ENCODE data around the gene KIAA0408.
A peak's percentile ranks its signal among the peaks of the same experiment; 100 is the strongest.
"Not testable (repeated sequence)": the region's sequence is repeated elsewhere in the genome, so short reads cannot be mapped to it uniquely, and the experiment has no call there.

Gene KIAA0408

GRCh38 chr6:127462376-127462775 is 3.2 kb upstream of the KIAA0408 start:
- DNase-seq = no peak

- no peak for DNase-seq
Measured at GRCh38 chr6:127460465-127460864, 1.3 kb upstream of the KIAA0408 start.

DNA sequence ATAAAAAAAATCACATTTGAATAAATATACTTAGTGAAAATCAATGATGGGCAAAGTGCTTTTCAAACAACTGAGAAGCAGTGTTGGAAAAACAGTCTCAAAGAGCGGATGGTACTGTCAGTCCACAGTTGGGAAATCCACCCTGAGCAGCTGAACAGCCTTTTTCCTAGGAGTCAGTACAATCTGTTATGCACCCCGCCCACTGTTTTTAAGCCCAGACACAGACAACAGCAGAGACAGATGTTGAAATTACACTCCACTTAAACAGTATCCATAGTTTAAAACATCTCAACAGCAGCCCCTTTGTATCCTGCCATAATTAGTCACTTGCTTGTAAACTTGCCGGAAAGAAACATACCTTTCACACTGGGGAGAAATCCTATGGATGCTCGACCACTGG is 372 bp downstream of the KIAA0408 start:
- DNase-seq = no peak

GRCh38 chr6:127458222-127458621 is 967 bp downstream of the KIAA0408 start:
- DNase-seq = no peak

GRCh38 chr6:127457456-127458064 is 1.6 kb downstream of the KIAA0408 start:
- DNase-seq = no peak

GRCh38 chr6:127456465-127456864 is 2.7 kb downstream of the KIAA0408 start:
- DNase-seq = no peak

- DNase-seq = no peak
Measured at GRCh38 chr6:127453845-127454619, 5.2 kb downstream of the KIAA0408 start.

DNA sequence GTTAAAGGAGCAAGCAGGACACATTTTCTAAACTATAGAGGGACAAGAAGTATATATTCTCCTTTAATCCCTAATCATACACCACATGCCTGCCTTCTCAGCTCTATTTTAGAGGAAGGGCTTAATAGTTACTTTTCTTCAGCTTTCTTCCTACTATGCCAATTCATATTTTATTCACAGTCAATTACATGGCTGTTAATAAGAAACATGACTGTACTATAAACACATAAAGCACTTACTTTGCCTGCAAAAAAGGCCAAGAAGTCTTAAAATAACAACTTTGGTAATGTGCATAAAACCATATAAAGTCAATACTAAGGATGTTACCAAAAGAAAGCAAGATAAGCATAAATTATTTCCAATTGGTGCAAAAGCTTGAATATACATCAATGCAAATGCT is 6.4 kb downstream of the KIAA0408 start:
- DNase-seq = no peak

- no peak for DNase-seq
Measured at GRCh38 chr6:127451388-127451787, 7.8 kb downstream of the KIAA0408 start.

GRCh38 chr6:127447780-127448179 is 11.4 kb downstream of the KIAA0408 start:
- DNase-seq = no peak

DNA sequence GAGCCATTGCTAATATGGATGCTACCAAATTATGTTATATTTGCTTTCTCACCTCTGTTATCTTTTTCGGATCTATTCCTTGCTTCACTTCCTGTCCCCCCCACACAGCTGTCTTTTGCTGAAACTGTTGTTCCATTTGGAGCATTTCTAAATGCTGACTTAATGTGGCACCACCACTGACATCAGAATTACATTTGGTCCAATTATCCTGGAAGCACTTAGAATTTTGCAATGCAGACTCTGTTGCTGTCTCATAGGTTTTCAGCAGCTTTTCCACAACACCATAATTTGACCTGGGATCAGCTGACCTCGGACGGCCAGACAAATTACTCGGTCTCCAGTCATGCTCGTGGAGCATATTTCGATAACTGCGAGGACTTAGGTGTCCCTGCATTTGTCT is 12.8 kb downstream of the KIAA0408 start:
- DNase-seq = no peak

- no peak for DNase-seq
Measured at GRCh38 chr6:127441881-127442280, 17.3 kb downstream of the KIAA0408 start.

DNA sequence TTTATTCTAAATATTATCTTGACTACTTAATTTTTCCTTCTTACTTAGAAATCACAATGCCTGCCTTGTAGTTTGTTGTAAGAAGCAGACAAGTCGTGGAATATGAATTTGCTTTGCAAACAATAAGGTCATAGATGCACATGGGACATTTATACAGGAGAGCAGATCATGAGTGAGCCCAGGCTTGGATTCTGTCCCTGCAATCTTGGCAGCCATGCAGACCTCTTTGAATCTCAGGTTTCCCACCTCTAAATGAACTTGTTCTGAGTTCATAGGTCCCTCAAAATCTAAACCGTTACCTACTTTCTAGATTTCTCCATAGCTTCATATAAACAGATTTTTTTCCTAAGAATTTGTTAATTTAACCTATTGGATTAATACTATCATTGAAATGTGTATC is 19.5 kb downstream of the KIAA0408 start:
- no peak for DNase-seq

- DNase-seq = no peak
Measured at GRCh38 chr6:127436578-127437110, 22.5 kb downstream of the KIAA0408 start.

DNA sequence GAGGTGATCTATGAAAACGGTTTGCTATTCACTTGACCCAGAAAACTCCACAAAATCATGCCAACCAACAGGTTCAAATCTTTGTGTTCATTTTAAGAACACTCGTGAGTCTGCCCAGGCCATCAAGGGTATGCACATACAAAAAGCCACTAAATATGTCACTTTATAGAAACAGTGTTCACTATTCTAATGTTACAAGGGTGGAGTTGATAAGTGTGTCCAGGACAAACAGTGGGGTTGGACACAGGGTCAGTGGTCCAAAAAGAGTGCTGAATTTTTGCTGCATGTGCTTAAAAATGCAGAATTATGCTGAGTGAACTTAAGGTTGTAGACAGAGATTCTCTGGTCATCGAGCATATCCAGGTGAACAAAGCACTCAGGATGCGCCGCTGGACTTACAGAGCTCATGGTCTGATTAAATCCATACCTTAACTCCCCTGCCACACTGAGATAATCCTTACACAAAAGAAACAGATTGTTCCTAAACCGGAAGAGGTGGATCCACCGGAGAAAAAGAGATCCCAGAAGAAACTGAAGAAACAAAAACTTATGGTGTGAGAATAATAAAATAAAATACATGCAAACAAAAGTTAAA is 23.5 kb downstream of the KIAA0408 start:
- no peak for DNase-seq

- no peak for DNase-seq
Measured at GRCh38 chr6:127434651-127435050, 24.5 kb downstream of the KIAA0408 start.

- DNase-seq = not testable (repeated sequence)
Measured at GRCh38 chr6:127428562-127428961, 30.6 kb downstream of the KIAA0408 start.

DNA sequence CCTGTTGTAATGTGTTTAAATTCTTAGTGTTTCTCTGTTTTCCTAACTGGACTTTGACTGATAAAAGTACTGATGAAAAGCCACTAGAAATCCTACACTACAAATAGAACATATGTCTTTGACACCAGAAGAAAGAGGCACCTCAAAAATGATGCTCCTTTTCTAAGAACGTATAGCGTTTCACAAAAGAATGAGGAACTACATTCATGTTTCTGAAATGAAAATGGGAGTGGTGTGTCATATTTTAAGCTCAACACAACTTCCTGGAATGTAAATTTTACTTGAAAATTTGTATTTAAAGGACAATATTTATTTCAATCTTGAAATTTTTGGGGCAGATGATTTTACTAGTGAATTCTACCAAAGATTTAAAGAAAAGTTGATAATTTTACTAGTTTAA is 35.3 kb downstream of the KIAA0408 start:
- no peak for DNase-seq

- not testable (repeated sequence) for DNase-seq
Measured at GRCh38 chr6:127421164-127421563, 38.0 kb downstream of the KIAA0408 start.

DNA sequence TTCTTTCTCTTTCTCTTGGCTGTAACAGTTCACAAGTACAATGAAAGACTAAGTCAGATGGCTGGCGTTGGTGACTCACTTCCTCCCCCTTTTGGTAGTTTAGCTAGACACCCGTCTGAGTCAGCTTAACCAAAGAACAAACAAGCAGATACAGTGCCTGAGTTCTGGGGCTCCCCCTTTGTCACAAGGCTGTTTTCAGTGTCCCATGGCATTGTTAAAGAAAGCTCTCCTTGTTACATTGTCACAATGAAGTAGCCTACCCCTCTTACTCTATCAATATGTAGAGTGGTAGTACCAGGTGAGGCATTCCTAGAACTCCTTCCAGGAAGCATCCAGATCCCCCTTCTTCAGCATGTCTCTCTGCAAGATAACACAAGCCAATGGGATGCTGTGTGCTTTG is 38.6 kb downstream of the KIAA0408 start:
- peak; percentile 56 for DNase-seq

DNA sequence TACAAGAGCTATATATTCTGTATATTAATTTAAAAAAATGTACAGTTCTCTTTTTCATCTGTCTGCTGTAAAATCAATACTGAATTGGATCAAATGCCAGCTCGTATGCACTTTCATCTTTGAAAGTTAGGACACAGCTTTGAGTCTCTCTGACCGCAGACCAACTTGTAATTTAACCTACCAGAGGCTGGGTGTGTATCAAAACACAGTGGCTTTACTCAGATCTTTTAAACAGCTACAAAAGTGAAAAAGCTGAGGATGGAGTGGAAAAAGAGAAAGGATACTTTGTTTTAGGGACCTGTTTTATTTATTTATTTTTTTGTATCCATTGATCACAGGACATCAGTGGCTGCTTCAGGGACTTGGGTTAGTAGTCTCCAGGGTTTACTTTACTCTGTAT is 44.1 kb downstream of the KIAA0408 start:
- no peak for DNase-seq

DNA sequence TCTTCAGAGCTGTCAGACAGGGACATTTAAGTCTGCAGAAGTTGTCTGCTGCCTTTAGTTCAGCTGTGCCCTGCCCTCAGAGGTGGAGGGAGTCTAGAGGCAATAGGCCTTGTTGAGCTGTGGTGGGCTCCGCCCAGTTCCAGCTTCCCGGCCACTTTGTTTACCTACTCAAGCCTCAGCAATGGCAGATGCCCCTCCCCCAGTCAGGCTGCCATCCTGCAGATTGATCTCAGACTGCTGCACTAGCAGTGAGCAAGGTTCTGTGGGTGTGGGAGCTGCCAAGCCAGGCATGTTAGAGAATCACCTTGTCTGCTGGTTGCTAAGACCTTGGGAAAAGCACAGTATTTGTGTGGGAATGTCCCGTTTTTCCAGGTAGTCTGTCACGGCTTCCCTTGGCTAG is 46.1 kb downstream of the KIAA0408 start:
- DNase-seq = not testable (repeated sequence)

- not testable (repeated sequence) for DNase-seq
Measured at GRCh38 chr6:127412016-127412415, 47.2 kb downstream of the KIAA0408 start.

Measured in NCI-H446 treated with DMSO at 0.1 percent for 48 hours (cell line).